Loucy (cell line): ENCODE measurements around the gene SHISA5.
A peak's percentile ranks its signal among the peaks of the same experiment; 100 is the strongest.

Experiments
- EZH2phosphoT487 ChIP-seq: fragments of 200-600 bp; IDR thresholded peaks from 2 replicates; pipeline ENCODE4 v1.6.1; 2018; ENCODE audit warnings: antibody characterized with exemption, mild to moderate bottlenecking, moderate library complexity, borderline replicate concordance
- TF ChIP-seq, protein P1 (sequence below): fragments of 200-600 bp; sonication (generic); conservative IDR thresholded peaks from 2 replicates; pipeline ENCODE4 v1.5.1; 2014; ENCODE audit warnings: mild to moderate bottlenecking, antibody characterized with exemption, low read length

DNA sequence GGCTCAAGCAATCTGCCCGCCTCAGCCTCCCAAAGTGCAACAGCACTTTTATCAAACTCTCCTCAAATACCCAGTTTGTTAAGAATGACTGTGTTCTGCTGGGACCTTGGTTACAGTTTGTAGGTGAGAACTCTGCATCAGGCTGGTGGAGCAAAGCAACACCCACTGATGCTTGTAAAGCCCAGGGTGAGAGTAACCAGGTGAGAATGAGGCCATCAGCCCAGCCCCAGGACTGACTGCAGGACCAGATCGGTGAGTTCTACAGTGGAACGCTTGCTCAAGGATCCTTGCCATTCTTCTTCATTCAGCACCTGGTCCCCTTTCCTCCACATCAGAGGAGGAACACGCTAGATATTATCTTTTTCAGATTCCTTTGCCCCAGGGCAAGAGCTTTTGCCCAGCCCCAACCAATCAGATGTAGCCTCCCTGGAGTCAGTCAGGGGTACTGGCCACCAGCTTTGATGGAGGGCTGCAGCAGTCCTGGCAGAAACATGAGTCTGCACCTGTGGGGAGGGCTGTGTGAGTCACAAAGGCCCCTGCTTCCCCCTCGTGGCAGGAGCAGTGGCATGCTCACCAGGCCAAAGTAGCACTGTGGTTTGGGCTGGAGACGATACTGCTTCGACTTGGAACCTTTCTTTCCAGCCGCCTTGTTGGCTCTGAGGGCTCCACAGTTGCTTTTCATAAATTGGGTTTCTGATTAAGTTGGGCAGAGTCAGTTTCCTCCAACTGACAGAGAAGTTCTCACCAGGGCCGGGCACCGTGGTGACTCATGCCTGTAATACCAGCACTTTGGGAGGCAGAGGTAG, 3.5 kb upstream of the SHISA5 start:
- TF ChIP-seq, protein P1, sequence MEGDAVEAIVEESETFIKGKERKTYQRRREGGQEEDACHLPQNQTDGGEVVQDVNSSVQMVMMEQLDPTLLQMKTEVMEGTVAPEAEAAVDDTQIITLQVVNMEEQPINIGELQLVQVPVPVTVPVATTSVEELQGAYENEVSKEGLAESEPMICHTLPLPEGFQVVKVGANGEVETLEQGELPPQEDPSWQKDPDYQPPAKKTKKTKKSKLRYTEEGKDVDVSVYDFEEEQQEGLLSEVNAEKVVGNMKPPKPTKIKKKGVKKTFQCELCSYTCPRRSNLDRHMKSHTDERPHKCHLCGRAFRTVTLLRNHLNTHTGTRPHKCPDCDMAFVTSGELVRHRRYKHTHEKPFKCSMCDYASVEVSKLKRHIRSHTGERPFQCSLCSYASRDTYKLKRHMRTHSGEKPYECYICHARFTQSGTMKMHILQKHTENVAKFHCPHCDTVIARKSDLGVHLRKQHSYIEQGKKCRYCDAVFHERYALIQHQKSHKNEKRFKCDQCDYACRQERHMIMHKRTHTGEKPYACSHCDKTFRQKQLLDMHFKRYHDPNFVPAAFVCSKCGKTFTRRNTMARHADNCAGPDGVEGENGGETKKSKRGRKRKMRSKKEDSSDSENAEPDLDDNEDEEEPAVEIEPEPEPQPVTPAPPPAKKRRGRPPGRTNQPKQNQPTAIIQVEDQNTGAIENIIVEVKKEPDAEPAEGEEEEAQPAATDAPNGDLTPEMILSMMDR: peak; percentile 82
- TF ChIP-seq EZH2phosphoT487: no peak
